ENCODE results near the gene NPPC.
A peak's percentile ranks its signal among the peaks of the same experiment; 100 is the strongest.
"Not testable (repeated sequence)": the region's sequence is repeated elsewhere in the genome, so short reads cannot be mapped to it uniquely, and the experiment has no call there.

The NPPC gene

GRCh38 chr2:231919341-231920035 is 6.7 kb downstream of the NPPC start:
- DNase-seq, result no peak

- DNase-seq, result no peak
Measured at GRCh38 chr2:231918501-231919330, 7.5 kb downstream of the NPPC start.

GRCh38 chr2:231917280-231918066 is 8.7 kb downstream of the NPPC start:
- DNase-seq, result no peak

GRCh38 chr2:231914077-231914690 is 12.0 kb downstream of the NPPC start:
- DNase-seq, result no peak

GRCh38 chr2:231911381-231911780 is 14.8 kb downstream of the NPPC start:
- DNase-seq, result no peak

GRCh38 chr2:231910771-231911170 is 15.4 kb downstream of the NPPC start:
- no peak for DNase-seq

GRCh38 chr2:231910161-231910560 is 16.0 kb downstream of the NPPC start:
- DNase-seq, result not testable (repeated sequence)

- DNase-seq, result no peak
Measured at GRCh38 chr2:231909631-231910030, 16.6 kb downstream of the NPPC start.

- no peak for DNase-seq
Measured at GRCh38 chr2:231908584-231908983, 17.6 kb downstream of the NPPC start.

- DNase-seq, result no peak
Measured at GRCh38 chr2:231907765-231908164, 18.4 kb downstream of the NPPC start.

- DNase-seq, result no peak
Measured at GRCh38 chr2:231905026-231905425, 21.2 kb downstream of the NPPC start.

- no peak for DNase-seq
Measured at GRCh38 chr2:231904161-231904611, 22.0 kb downstream of the NPPC start.

- no peak for DNase-seq
Measured at GRCh38 chr2:231902598-231902997, 23.6 kb downstream of the NPPC start.

GRCh38 chr2:231900972-231901371 is 25.2 kb downstream of the NPPC start:
- DNase-seq, result no peak

- peak; percentile 62 for DNase-seq
Measured at GRCh38 chr2:231900486-231900942, 25.7 kb downstream of the NPPC start.

- no peak for DNase-seq
Measured at GRCh38 chr2:231894566-231895380, 31.4 kb downstream of the NPPC start.

GRCh38 chr2:231891514-231891905 is 34.7 kb downstream of the NPPC start:
- no peak for DNase-seq

GRCh38 chr2:231890896-231891513 is 35.2 kb downstream of the NPPC start:
- DNase-seq, result no peak

GRCh38 chr2:231887756-231888155 is 38.4 kb downstream of the NPPC start:
- no peak for DNase-seq

- no peak for DNase-seq
Measured at GRCh38 chr2:231886071-231886681, 40.0 kb downstream of the NPPC start.

Data from stimulated activated CD4-positive, alpha-beta T cell treated with anti-CD3 and anti-CD28 coated beads, Interleukin-4, amount 100 ng/mL, for 24 hours (primary cell).